ENCODE measurements around the gene EXOC3L4.

GRCh38 chr14:103099081-103099732 is 4.7 kb downstream of the EXOC3L4 start:
- TF ChIP-seq TAF1 (IDR thresholded peaks at IDR 0.05; ENCODE audit: borderline replicate concordance, insufficient read depth, low read length) (no peak), REST (IDR thresholded peaks at IDR 0.05; ENCODE audit: insufficient read depth in 1 of 2, low read depth in 2 of 2, low read length in 2 of 2) (no peak), POLR2AphosphoS5 (IDR thresholded peaks at IDR 0.05; ENCODE audit: low read depth, low read length) (no peak), FOXP2 (optimal IDR thresholded peaks at IDR 0.05; ENCODE audit: borderline replicate concordance, extremely low read depth, extremely low read length, insufficient read depth) (no peak), SIN3A (IDR thresholded peaks at IDR 0.05; ENCODE audit: borderline replicate concordance, insufficient read depth, low read length) (no peak)
